K562 (cell line): ENCODE results near the gene MPPED1. TPM values are rescaled to one million over a fixed set of nuclear protein-coding genes. Genes with fewer than 3 reads are reported as not detected.

Source experiments
- ATAC-seq: fragments of 200-7000 bp; cut with Tn5 transposase; 3 replicates; pipeline ENCODE4 v1.9.1; 2020; ENCODE audit warnings: moderate library complexity
- BruUV-seq: library from RNA; stranded (reverse); fragments of 400-500 nt; replicated peaks from 2 replicates; lab custom pipeline; 2021; lab: Mats Ljungman, UMichigan
- CTCF ChIA-PET: fragments of 300-600 bp; formaldehyde crosslinking; extraction: SDS; loops from one replicate; lab custom pipeline; 2021; ENCODE audit warnings: low intra/inter-chr PET ratio; lab: Yijun Ruan, JAX
- POLR2A ChIA-PET: fragments of 300-600, 350-650 bp; sonication (Branson Sonifier 250); formaldehyde crosslinking; extraction: SDS; loops from one replicate; lab custom pipeline; 2021; ENCODE audit warnings: antibody characterized with exemption, inconsistent platforms; lab: Yijun Ruan, JAX
- DNase-seq, 4 experiments: peaks; one replicate each; pipeline versions ENCODE4 v3.0.0 to v3.0.0-alpha.2; 2011 to 2018; ENCODE audit warnings: low spot score in 3 of 4, mixed read lengths in 3 of 4; ENCODE audit errors: extremely low read depth in 1 of 4
- FAIRE-seq: peaks from 2 replicates; lab custom pipeline; 2011; peaks lifted over from hg19 to GRCh38; lab: Jason Lieb, UNC
- H2AFZ ChIP-seq: 2 replicates; pipeline ENCODE4 v1.6.0; 2011; ENCODE audit warnings: low read depth, low read length, control low read depth, inconsistent platforms
- H3K27ac ChIP-seq: fragments of 200-600 bp; 3 replicates; pipeline ENCODE4 v1.8.0; 2011; ENCODE audit warnings: low read depth, mild to moderate bottlenecking, control low read depth, inconsistent platforms, low read length, moderate library complexity, mixed read lengths; ENCODE audit errors: extremely low read depth
- H3K27me3 ChIP-seq, 2 experiments: fragments of 300-600 bp in 1 of 2; 2 replicates in 1 of 2; 3 replicates in 1 of 2; pipeline versions ENCODE4 v1.6.0 to v1.8.0; 2011; ENCODE audit warnings: inconsistent platforms in 2 of 2, low read length in 2 of 2, mild to moderate bottlenecking in 1 of 2, mixed read lengths in 1 of 2, moderate library complexity in 1 of 2; ENCODE audit not compliant: control insufficient read depth in 2 of 2, insufficient read depth in 2 of 2
- H3K36me3 ChIP-seq: fragments of 300-600 bp; 3 replicates; pipeline ENCODE4 v1.8.0; 2011; ENCODE audit warnings: mild to moderate bottlenecking, low read length, inconsistent platforms; ENCODE audit not compliant: control insufficient read depth, insufficient read depth
- H3K4me1 ChIP-seq, 2 experiments: fragments of 200-600 bp in 1 of 2; replicated peaks in 1 of 2; 2 replicates in 1 of 2; 3 replicates in 1 of 2; pipeline versions ENCODE4 v1.5.1 to v1.8.0; 2011; ENCODE audit warnings: inconsistent platforms in 2 of 2, low read length in 2 of 2, mild to moderate bottlenecking in 1 of 2, mixed read lengths in 1 of 2, moderate library complexity in 1 of 2; ENCODE audit not compliant: control insufficient read depth in 2 of 2, insufficient read depth in 2 of 2
- H3K4me2 ChIP-seq: 2 replicates; pipeline ENCODE4 v1.6.1; 2011; ENCODE audit warnings: low read length, control low read depth, inconsistent platforms, mixed read lengths; ENCODE audit not compliant: insufficient read depth
- H3K4me3 ChIP-seq: fragments of 200-600 bp; sonication (generic), shearing (Covaris generic); 2 replicates; pipeline ENCODE4 v1.5.1; 2016; ENCODE audit warnings: control low read depth, inconsistent platforms
- H3K79me2 ChIP-seq: fragments of 200-600 bp; 3 replicates; pipeline ENCODE4 v1.8.0; 2011; ENCODE audit warnings: low read length, inconsistent platforms; ENCODE audit not compliant: control insufficient read depth, insufficient read depth
- H3K9ac ChIP-seq, 2 experiments: 2 replicates each; pipeline versions ENCODE4 v1.6.0 to v1.6.1; 2011; ENCODE audit warnings: low read depth in 2 of 2, low read length in 2 of 2, control low read depth in 1 of 2, inconsistent platforms in 1 of 2, mild to moderate bottlenecking in 1 of 2, mixed read lengths in 1 of 2; ENCODE audit not compliant: insufficient read depth in 1 of 2
- H3K9me1 ChIP-seq: one replicate; pipeline ENCODE4 v1.6.0; 2011; ENCODE audit warnings: inconsistent platforms, mild to moderate bottlenecking, low read length, moderate library complexity; ENCODE audit not compliant: control insufficient read depth, insufficient read depth
- H3K9me3 ChIP-seq: replicated peaks from 2 replicates; pipeline ENCODE4 v1.5.1; 2011; ENCODE audit warnings: low read depth, low read length, inconsistent platforms; ENCODE audit not compliant: control insufficient read depth, insufficient read depth
- H4K20me1 ChIP-seq: replicated peaks from 2 replicates; pipeline ENCODE4 v1.6.1; 2011; ENCODE audit warnings: low read length, inconsistent platforms, mixed read lengths; ENCODE audit not compliant: control insufficient read depth, insufficient read depth
- BMI1 ChIP-seq: fragments of 150-350 bp; IDR thresholded peaks from 2 replicates; pipeline ENCODE4 v1.6.1; 2014; ENCODE audit warnings: low read length
- DIDO1 ChIP-seq: fragments of 450-650 bp; IDR thresholded peaks from 2 replicates; pipeline ENCODE4 v1.6.1; 2016; ENCODE audit warnings: low read depth, missing biosample characterization, missing genetic modification characterization
- E4F1 ChIP-seq: fragments of 250-450 bp; sonication (Bioruptor Pico); IDR thresholded peaks from 2 replicates; pipeline ENCODE4 v1.5.0; 2021; ENCODE audit warnings: mild to moderate bottlenecking, borderline replicate concordance
- HMG20B ChIP-seq: fragments of 250-450 bp; sonication (Bioruptor Pico); IDR thresholded peaks from 2 replicates; pipeline ENCODE4 v1.5.0; 2021; ENCODE audit warnings: mild to moderate bottlenecking
- HSF4 ChIP-seq: fragments of 250-450 bp; sonication (Bioruptor Pico); IDR thresholded peaks from 2 replicates; pipeline ENCODE4 v2.1.2; 2022; ENCODE audit warnings: mild to moderate bottlenecking, moderate library complexity, borderline replicate concordance
- PHTF2 ChIP-seq: fragments of 250-450 bp; sonication (Bioruptor Pico); IDR thresholded peaks from 2 replicates; pipeline ENCODE4 v1.5.0; 2021; ENCODE audit warnings: mild to moderate bottlenecking
- RBM17 ChIP-seq: fragments of 200-400 bp; formaldehyde crosslinking; IDR thresholded peaks from 2 replicates; pipeline ENCODE4 v1.6.1; 2017; ENCODE audit warnings: low read depth, mild to moderate bottlenecking, low read length, borderline replicate concordance
- TCF3 ChIP-seq: sonication (generic); formaldehyde crosslinking; IDR thresholded peaks from 2 replicates; pipeline ENCODE4 v1.4.0; 2020; ENCODE audit warnings: mild to moderate bottlenecking, missing genetic modification reagents
- WGBS: fragments of 100-300 bp; shearing (Covaris generic); methylation state at CpG from one replicate; pipeline ENCODE4 v1.1.6; 2016; ENCODE audit warnings: low coverage, mixed read lengths; ENCODE audit not compliant: insufficient coverage; ENCODE audit errors: missing lambda C conversion rate; 5-methylcytosine and 5-hydroxymethylcytosine counted together
- in situ Hi-C: fragments of 300-500 bp; cut with MboI; formaldehyde crosslinking; loops from 4 replicates; pipeline ENCODE4 v1.15.0; 2018; ENCODE audit warnings: inconsistent platforms, mixed read lengths
- intact Hi-C: fragments of 100-400 bp; cut with micrococcal nuclease; formaldehyde crosslinking; loops from 2 replicates; pipeline ENCODE4 v1.14.2; 2022
- polyA plus RNA-seq, 8 experiments: library from polyadenylated mRNA; depleted of rRNA in 4 of 8; stranded (reverse) in 5 of 8; unstranded in 3 of 8; fragments of >200 nt; fragmentation: Nextera tagmentation in 2 of 8; fragmentation: Illumina TruSeq in 1 of 8; extraction: Ambion mirVana in 2 of 8; extraction: Trizol in 1 of 8; gene quantifications; 2 replicates each; pipeline versions ENCODE4 v1.2.1 to v1.2.3, GENCODE V29; 2011 to 2014; ENCODE audit warnings: inconsistent platforms in 1 of 8, missing spikeins in 1 of 8
- total RNA-seq, 7 experiments: library from RNA; depleted of rRNA in 6 of 7; stranded (reverse); fragments of >200 nt in 6 of 7; fragmentation: Illumina TruSeq in 2 of 7; extraction: Trizol in 2 of 7; gene quantifications; 2 replicates each; pipeline versions ENCODE4 v1.2.1 to v1.2.3, GENCODE V29; 2011 to 2021; ENCODE audit warnings: low replicate concordance in 1 of 7
- TF ChIP-seq, protein P1 (sequence below): fragments of 450-650 bp; IDR thresholded peaks from 2 replicates; pipeline ENCODE4 v1.6.1; 2016
- TF ChIP-seq, protein P2 (sequence below): fragments of 450-650 bp; IDR thresholded peaks from 2 replicates; pipeline ENCODE4 v1.6.1; 2014; ENCODE audit warnings: low read depth, mild to moderate bottlenecking, moderate library complexity, borderline replicate concordance
- TF ChIP-seq, protein P3 (sequence below), 2 experiments: fragments of 450-650 bp; IDR thresholded peaks; 2 replicates each; pipeline ENCODE4 v1.6.1; 2016
- TF ChIP-seq, protein P4 (sequence below): fragments of 450-650 bp; formaldehyde crosslinking; IDR thresholded peaks from 2 replicates; pipeline ENCODE4 v1.4.0; 2022; ENCODE audit warnings: mild to moderate bottlenecking, moderate library complexity
- TF ChIP-seq, protein P5 (sequence below): fragments of 200-800 bp; sonication (Bioruptor generic); IDR thresholded peaks from 2 replicates; pipeline ENCODE4 v1.6.1; 2017; ENCODE audit warnings: missing genetic modification characterization, missing compliant biosample characterization

MPPED1 gene
- total and polyA plus RNA-seq, 9 of the 15 experiments (the other 6 are each of a cell fraction or from before 2014, with no cell fraction given) = not detected

- Histone ChIP-seq H3K4me2 (no peak overlapping the region), H4K20me1 (no peaks in the 10 kb centered on the region), H3K27me3 (peaks cover 0 to 4% of the 10 kb centered on the region in 2 experiments; a peak in 2 of 5 replicates), H3K9ac (no peak overlapping the region), H3K79me2 (no peaks in the 10 kb centered on the region), H3K9me3 (no peaks in the 10 kb centered on the region), H3K36me3 (no peaks in the 10 kb centered on the region), H3K27ac (no peak overlapping the region), H2AFZ (no peak overlapping the region), H3K4me1 (peaks cover 0 to 11% of the 10 kb centered on the region in 2 experiments; a peak in 2 of 5 replicates), H3K9me1 (no peaks in the 10 kb centered on the region), H3K4me3 (no peak overlapping the region)
- ChIA-PET POLR2A (no interaction called here), CTCF (no interaction called here)
- intact Hi-C loops = loop anchor here (5.0 kb wide), 1 partner anchor 225 kb away; no protein-coding TSS in a partner anchor
- in situ Hi-C loops = loop anchor here (10.0 kb wide), 1 partner anchor 1227 kb away; no protein-coding TSS in a partner anchor
- no peak for DNase-seq
- no peak for FAIRE-seq
- ATAC-seq = no peak
- no TSS peak for BruUV-seq
- 2% methylated on average over 7 of the region's 7 CpGs for WGBS
- TF ChIP-seq PHTF2 (CRISPR knock-in tag) = no peak
- no peak for TF ChIP-seq BMI1
- TF ChIP-seq, protein P1, sequence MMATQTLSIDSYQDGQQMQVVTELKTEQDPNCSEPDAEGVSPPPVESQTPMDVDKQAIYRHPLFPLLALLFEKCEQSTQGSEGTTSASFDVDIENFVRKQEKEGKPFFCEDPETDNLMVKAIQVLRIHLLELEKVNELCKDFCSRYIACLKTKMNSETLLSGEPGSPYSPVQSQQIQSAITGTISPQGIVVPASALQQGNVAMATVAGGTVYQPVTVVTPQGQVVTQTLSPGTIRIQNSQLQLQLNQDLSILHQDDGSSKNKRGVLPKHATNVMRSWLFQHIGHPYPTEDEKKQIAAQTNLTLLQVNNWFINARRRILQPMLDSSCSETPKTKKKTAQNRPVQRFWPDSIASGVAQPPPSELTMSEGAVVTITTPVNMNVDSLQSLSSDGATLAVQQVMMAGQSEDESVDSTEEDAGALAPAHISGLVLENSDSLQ = no peak
- TF ChIP-seq TCF3 = no peak
- TF ChIP-seq, protein P2, sequence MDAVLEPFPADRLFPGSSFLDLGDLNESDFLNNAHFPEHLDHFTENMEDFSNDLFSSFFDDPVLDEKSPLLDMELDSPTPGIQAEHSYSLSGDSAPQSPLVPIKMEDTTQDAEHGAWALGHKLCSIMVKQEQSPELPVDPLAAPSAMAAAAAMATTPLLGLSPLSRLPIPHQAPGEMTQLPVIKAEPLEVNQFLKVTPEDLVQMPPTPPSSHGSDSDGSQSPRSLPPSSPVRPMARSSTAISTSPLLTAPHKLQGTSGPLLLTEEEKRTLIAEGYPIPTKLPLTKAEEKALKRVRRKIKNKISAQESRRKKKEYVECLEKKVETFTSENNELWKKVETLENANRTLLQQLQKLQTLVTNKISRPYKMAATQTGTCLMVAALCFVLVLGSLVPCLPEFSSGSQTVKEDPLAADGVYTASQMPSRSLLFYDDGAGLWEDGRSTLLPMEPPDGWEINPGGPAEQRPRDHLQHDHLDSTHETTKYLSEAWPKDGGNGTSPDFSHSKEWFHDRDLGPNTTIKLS = no peak
- TF ChIP-seq, protein P3, sequence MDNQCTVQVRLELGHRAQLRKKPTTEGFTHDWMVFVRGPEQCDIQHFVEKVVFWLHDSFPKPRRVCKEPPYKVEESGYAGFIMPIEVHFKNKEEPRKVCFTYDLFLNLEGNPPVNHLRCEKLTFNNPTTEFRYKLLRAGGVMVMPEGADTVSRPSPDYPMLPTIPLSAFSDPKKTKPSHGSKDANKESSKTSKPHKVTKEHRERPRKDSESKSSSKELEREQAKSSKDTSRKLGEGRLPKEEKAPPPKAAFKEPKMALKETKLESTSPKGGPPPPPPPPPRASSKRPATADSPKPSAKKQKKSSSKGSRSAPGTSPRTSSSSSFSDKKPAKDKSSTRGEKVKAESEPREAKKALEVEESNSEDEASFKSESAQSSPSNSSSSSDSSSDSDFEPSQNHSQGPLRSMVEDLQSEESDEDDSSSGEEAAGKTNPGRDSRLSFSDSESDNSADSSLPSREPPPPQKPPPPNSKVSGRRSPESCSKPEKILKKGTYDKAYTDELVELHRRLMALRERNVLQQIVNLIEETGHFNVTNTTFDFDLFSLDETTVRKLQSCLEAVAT (IDR thresholded peaks at IDR 0.05) = no peak
- TF ChIP-seq HMG20B (CRISPR knock-in tag) = no peak
- TF ChIP-seq DIDO1 (tag) = no peak
- TF ChIP-seq RBM17 = no peak
- TF ChIP-seq, protein P4, sequence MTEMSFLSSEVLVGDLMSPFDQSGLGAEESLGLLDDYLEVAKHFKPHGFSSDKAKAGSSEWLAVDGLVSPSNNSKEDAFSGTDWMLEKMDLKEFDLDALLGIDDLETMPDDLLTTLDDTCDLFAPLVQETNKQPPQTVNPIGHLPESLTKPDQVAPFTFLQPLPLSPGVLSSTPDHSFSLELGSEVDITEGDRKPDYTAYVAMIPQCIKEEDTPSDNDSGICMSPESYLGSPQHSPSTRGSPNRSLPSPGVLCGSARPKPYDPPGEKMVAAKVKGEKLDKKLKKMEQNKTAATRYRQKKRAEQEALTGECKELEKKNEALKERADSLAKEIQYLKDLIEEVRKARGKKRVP (CRISPR knock-in tag) = no peak
- no peak for TF ChIP-seq E4F1 (CRISPR knock-in tag)
- TF ChIP-seq HSF4 (CRISPR knock-in tag) = no peak
- TF ChIP-seq, protein P5, sequence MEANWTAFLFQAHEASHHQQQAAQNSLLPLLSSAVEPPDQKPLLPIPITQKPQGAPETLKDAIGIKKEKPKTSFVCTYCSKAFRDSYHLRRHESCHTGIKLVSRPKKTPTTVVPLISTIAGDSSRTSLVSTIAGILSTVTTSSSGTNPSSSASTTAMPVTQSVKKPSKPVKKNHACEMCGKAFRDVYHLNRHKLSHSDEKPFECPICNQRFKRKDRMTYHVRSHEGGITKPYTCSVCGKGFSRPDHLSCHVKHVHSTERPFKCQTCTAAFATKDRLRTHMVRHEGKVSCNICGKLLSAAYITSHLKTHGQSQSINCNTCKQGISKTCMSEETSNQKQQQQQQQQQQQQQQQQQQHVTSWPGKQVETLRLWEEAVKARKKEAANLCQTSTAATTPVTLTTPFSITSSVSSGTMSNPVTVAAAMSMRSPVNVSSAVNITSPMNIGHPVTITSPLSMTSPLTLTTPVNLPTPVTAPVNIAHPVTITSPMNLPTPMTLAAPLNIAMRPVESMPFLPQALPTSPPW (CRISPR knock-in tag) = no peak
Measured at GRCh38 chr22:43397766-43398165, 14.0 kb upstream of the MPPED1 start.
